Loucy (cell line): Measurements from ENCODE around the gene CNTN5.

Experiments
- H2AFZ ChIP-seq: fragments of 200-600 bp; sonication (generic); 2 replicates; pipeline ENCODE4 v1.6.0; 2016; ENCODE audit warnings: antibody characterized with exemption, mild to moderate bottlenecking, low read length, moderate library complexity
- H3F3A ChIP-seq: fragments of 200-600 bp; 2 replicates; pipeline ENCODE4 v1.6.0; 2016; ENCODE audit warnings: antibody characterized with exemption, low read depth, mild to moderate bottlenecking
- H3K27me3 ChIP-seq: fragments of 200-600 bp; sonication (generic); 2 replicates; pipeline ENCODE4 v1.6.1; 2014; ENCODE audit warnings: low read length, mild to moderate bottlenecking; ENCODE audit not compliant: insufficient read depth, poor library complexity, severe bottlenecking
- H3K36me3 ChIP-seq: fragments of 200-600 bp; sonication (generic); 2 replicates; pipeline ENCODE4 v1.6.1; 2016; ENCODE audit warnings: low read length; ENCODE audit not compliant: insufficient read depth
- H3K4me1 ChIP-seq: fragments of 200-600 bp; sonication (generic); 2 replicates; pipeline ENCODE4 v1.5.1; 2014; ENCODE audit warnings: low read length, mild to moderate bottlenecking; ENCODE audit not compliant: insufficient read depth, poor library complexity, severe bottlenecking
- H3K4me2 ChIP-seq: fragments of 200-600 bp; sonication (generic); 2 replicates; pipeline ENCODE4 v1.6.0; 2014; ENCODE audit warnings: antibody characterized with exemption, low read length, low read depth, mild to moderate bottlenecking; ENCODE audit not compliant: poor library complexity, severe bottlenecking
- H3K4me3 ChIP-seq: fragments of 200-600 bp; sonication (generic); 2 replicates; pipeline ENCODE4 v1.5.1; 2014; ENCODE audit warnings: low read length, mild to moderate bottlenecking, mixed read lengths; ENCODE audit not compliant: poor library complexity, severe bottlenecking
- H3K79me2 ChIP-seq: fragments of 200-600 bp; sonication (generic); 2 replicates; pipeline ENCODE4 v1.6.1; 2014; ENCODE audit warnings: low read length; ENCODE audit not compliant: insufficient read depth
- H3K9ac ChIP-seq: fragments of 200-600 bp; sonication (generic); 2 replicates; pipeline ENCODE4 v1.6.0; 2014; ENCODE audit warnings: mild to moderate bottlenecking, low read depth, low read length, moderate library complexity; ENCODE audit not compliant: poor library complexity, severe bottlenecking
- H3K9me2 ChIP-seq: fragments of 200-600 bp; sonication (generic); replicated peaks from 2 replicates; pipeline ENCODE4 v1.6.1; 2016; ENCODE audit warnings: low read depth, low read length, mixed read lengths
- H3K9me3 ChIP-seq: fragments of 200-600 bp; sonication (generic); 2 replicates; pipeline ENCODE4 v1.6.1; 2014; ENCODE audit warnings: mild to moderate bottlenecking, antibody characterized with exemption, low read length, low read depth; ENCODE audit not compliant: insufficient read depth
- H4K20me1 ChIP-seq: fragments of 200-600 bp; sonication (generic); 2 replicates; pipeline ENCODE4 v1.6.0; 2014; ENCODE audit warnings: antibody characterized with exemption, low read length, mild to moderate bottlenecking; ENCODE audit not compliant: insufficient read depth, poor library complexity, severe bottlenecking
- CTCF ChIP-seq: fragments of 200-600 bp; sonication (generic); conservative IDR thresholded peaks from 2 replicates; pipeline ENCODE4 v1.5.1; 2014; ENCODE audit warnings: mild to moderate bottlenecking, antibody characterized with exemption, low read length
- EZH2phosphoT487 ChIP-seq: fragments of 200-600 bp; IDR thresholded peaks from 2 replicates; pipeline ENCODE4 v1.6.1; 2018; ENCODE audit warnings: antibody characterized with exemption, mild to moderate bottlenecking, moderate library complexity, borderline replicate concordance

CNTN5 gene

GRCh38 chr11:100396266-100396665 is 1375.5 kb downstream of the CNTN5 start:
- Histone ChIP-seq H4K20me1 (no peaks in the 10 kb centered on the region), H3K27me3 (no peaks in the 10 kb centered on the region), H3F3A (no peaks in the 10 kb centered on the region), H3K4me3 (no peak overlapping the region), H2AFZ (no peak overlapping the region), H3K9me2 (no peaks in the 10 kb centered on the region), H3K9me3 (no peaks in the 10 kb centered on the region), H3K9ac (no peak overlapping the region), H3K4me1 (no peaks in the 10 kb centered on the region), H3K79me2 (no peaks in the 10 kb centered on the region), H3K4me2 (no peak overlapping the region), H3K36me3 (no peaks in the 10 kb centered on the region)
- TF ChIP-seq EZH2phosphoT487 (no peak), CTCF (no peak)

- no peak overlapping the region for H3K9ac ChIP-seq
- no peaks in the 10 kb centered on the region for H4K20me1 ChIP-seq
- H3K4me1 ChIP-seq, result no peaks in the 10 kb centered on the region
- H3F3A ChIP-seq, result no peaks in the 10 kb centered on the region
- no peaks in the 10 kb centered on the region for H3K79me2 ChIP-seq
- H3K36me3 ChIP-seq, result no peaks in the 10 kb centered on the region
- TF ChIP-seq EZH2phosphoT487, result no peak
- no peak for TF ChIP-seq CTCF
- H3K27me3 ChIP-seq, result no peaks in the 10 kb centered on the region
- no peak overlapping the region for H3K4me2 ChIP-seq
- H3K9me2 ChIP-seq, result no peaks in the 10 kb centered on the region
- H2AFZ ChIP-seq, result no peak overlapping the region
- H3K9me3 ChIP-seq, result no peaks in the 10 kb centered on the region
- no peak overlapping the region for H3K4me3 ChIP-seq
Observed at GRCh38 chr11:100397401-100397800, 1376.7 kb downstream of the CNTN5 start.

GRCh38 chr11:100403816-100404215 is 1383.1 kb downstream of the CNTN5 start:
- no peak for TF ChIP-seq CTCF
- TF ChIP-seq EZH2phosphoT487, result no peak
- no peak overlapping the region for H2AFZ ChIP-seq
- H3K9me2 ChIP-seq, result no peaks in the 10 kb centered on the region
- H3F3A ChIP-seq, result no peaks in the 10 kb centered on the region
- no peaks in the 10 kb centered on the region for H3K9me3 ChIP-seq
- no peaks in the 10 kb centered on the region for H4K20me1 ChIP-seq
- H3K4me1 ChIP-seq, result no peaks in the 10 kb centered on the region
- no peak overlapping the region for H3K9ac ChIP-seq
- no peak overlapping the region for H3K4me3 ChIP-seq
- no peaks in the 10 kb centered on the region for H3K79me2 ChIP-seq
- no peak overlapping the region for H3K4me2 ChIP-seq
- no peaks in the 10 kb centered on the region for H3K36me3 ChIP-seq
- H3K27me3 ChIP-seq, result no peaks in the 10 kb centered on the region
